ENCODE measurements around the gene MINAR2. TPM values are rescaled to one million over a fixed set of nuclear protein-coding genes. Genes with fewer than 3 reads are reported as not detected.

Gene MINAR2
- not detected in 2 replicates for total RNA-seq

GRCh38 chr5:129747572-129748407, at the start of gene MINAR2:
MINAR2 (plus strand) TSS chr5:129748094; CDS start chr5:129748191, 97 bp downstream.

Other genes with a start within 250 kb of the MINAR2 start
- 1.7 and 2.0 TPM in 2 replicates for gene CHSY3, start 156.4 kb downstream of the MINAR2 start, total RNA-seq

All from smooth muscle cell of trachea (primary cell).